Effector CD4-positive, alpha-beta T cell (primary cell): ENCODE measurements around the gene MCM5.
A peak's percentile ranks its signal among the peaks of the same experiment; 100 is the strongest.

Source experiments
- DNase-seq: peaks from one replicate; pipeline ENCODE4 v3.0.0-alpha.2; 2020

MCM5 gene

DNA sequence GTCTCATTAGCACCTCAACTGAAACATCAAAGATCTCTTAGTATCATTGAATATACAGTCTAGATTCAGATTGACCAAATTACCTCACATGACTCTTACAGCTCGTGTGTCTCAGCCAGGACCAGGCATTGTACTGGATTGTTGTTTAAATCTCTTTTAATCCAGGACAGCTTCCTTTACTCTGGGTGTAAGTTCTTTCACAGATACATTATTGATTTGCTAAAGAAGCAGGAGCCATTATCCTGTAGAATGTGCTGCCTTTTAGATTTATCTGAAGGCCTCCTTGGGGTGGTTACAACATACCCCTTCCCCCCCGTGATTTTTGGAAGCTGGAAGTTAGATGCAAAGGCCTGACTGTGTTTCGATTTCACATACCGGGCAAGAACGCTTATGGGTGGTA, 4.2 kb downstream of the MCM5 start:
- no peak for DNase-seq

DNA sequence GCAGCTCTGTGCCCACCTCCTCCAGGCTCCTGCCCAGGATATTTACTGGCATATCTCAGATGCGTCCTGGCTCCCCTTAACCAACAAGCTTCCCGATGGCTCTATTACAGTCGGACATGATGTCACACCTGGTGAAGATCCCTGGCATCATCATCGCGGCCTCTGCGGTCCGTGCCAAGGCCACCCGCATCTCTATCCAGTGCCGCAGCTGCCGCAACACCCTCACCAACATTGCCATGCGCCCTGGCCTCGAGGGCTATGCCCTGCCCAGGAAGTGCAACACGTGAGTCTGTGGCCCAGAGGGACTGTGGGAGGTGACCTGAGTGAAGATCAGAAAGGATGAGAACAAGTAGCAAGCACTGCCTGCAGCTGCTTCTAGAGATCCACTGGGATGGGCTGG, 6.5 kb downstream of the MCM5 start:
- DNase-seq, result no peak

DNA sequence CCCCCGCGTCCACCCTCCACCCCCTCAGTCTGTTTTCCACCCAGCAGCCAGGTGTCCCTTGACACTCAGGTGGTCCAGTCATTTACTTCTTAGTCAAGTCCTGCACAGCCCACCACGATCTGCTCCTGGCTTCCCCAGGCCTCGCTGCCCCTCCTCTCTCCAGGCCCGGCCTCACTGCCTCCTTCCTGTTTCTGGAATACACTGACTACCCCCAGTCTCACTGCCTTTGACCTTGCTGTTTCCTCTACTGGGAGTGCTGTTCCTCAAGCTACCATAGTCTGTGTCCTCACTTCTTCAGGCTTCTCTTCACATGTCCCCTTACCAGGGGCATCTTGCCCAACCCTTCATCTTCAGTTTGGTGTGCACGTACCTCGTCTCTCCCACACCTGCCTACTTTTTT, 7.4 kb downstream of the MCM5 start:
- no peak for DNase-seq

DNA sequence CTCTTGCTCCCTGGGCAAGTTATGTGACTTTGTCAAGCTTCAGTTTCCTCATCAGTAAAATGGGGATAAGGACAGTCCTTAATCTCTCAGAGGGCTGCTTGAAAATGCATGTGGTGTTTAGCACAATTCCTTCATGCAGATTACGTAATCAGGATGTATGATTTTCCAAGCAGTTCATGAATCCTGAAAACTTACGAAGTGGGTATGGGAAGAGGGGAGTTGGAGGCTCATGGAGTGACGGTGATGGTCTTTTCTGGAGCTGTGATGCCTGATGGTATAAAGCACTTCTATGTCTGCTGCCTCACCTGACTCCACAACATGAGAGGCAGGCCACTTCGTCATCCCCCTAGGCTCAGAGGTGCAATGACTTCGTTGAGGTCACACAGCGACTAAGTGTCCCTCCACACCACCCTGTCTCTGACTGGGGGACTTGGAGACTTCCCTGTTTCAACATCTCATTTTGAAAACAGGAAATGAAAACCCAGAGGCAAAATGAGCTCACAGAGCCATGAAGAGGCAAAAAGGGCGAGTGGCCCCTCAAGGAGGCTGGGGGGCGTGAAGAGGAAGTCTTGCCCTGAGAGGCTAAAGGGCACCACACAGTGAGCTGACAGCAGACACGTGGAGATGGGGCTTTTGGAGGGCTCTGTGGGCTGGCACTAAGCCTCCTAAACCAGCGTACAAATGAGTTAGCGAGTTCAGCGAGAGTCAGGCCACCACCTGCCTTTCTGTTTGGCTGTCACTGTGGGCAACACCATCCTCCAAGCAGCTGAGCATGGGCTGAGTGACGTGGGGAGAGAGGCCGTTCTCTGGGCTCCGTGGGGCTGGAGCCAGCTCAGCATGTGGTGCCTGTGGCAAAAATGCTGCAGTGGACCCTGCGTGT, 10.1 kb downstream of the MCM5 start:
- DNase-seq, result no peak

DNA sequence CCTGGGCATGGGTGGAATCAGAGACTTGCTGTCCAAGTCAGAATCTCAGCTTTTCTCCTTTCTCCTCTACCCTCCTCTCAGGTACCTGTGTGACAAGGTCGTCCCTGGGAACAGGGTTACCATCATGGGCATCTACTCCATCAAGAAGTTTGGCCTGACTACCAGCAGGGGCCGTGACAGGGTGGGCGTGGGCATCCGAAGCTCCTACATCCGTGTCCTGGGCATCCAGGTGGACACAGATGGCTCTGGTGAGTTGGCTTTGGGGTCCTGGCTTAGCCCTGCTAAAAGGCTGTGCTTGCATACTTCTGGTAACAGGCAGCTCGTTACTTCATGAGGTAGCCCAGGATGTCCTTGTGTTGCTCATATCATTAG, 10.7 kb downstream of the MCM5 start:
- DNase-seq, result no peak

DNA sequence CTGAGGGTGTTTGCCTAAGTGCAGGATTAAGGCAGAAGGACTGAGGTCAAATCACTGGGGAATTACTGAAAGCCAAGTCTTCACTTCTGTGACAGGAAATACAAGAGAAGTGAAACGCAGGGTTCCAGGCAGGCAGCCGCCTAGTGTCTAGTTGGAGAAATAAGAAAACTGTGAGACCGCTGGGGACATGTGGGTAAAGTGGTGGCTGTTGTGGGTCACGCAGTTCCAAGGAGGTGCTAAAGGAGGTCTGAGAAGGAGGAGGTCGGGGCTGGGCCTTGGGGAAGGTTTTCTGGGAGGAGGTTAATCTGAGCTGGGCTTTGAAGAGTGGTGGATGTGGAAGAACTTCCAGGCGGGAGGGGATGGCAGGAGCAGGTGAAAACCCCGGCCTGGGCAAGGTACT, 11.2 kb downstream of the MCM5 start:
- DNase-seq, result no peak

DNA sequence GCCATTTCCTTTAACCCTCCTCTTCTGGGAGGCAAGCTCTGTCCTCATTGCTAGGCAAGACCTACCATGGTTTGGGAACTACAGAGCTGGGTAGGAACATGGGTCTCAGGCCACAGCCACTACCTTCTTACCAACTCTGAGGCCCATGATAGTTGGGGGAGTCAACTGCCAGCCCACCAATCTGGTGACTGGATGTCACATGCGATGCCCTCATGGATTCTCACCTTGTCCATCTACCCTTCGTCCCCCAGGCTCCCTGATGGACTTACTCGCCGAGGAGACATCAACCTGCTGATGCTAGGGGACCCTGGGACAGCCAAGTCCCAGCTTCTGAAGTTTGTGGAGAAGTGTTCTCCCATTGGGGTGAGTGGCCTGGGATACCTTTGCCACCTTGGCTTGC, 13.7 kb downstream of the MCM5 start:
- no peak for DNase-seq

DNA sequence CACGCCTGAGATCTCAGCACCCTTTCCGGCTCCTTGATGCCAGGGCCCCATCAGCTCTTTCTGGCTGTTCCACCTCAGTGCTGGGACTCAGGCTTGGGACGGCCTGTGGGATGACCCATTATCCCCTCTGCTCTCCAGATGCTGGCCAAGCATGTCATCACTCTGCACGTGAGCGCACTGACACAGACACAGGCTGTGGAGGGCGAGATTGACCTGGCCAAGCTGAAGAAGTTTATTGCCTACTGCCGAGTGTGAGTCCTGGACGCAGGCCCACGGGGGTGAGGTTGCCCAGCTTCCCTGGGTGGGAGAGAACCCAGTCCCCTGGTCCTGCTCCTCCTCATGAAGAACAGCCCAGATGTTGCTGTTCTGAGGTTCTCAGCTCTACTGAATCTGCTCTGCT, 17.7 kb downstream of the MCM5 start:
- no peak for DNase-seq

DNA sequence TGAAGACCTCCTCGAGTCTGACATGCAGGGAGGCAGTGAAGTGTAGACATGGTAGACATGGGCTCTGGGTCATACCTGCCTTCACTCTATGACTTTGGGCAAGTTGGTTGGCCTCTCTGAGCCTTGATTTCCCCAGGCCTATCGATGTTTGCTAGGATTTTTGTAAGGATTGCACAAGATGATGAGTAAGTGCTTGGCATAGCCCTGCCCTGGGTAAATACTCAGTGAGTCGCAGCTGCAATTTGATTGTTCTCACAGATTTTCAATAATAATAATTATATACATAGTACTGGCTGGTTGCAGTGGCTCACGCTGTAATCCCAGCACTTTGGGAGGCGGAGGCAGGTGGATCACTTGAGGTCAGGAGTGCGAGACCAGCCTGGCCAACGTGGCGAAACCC, 18.1 kb downstream of the MCM5 start:
- no peak for DNase-seq

DNA sequence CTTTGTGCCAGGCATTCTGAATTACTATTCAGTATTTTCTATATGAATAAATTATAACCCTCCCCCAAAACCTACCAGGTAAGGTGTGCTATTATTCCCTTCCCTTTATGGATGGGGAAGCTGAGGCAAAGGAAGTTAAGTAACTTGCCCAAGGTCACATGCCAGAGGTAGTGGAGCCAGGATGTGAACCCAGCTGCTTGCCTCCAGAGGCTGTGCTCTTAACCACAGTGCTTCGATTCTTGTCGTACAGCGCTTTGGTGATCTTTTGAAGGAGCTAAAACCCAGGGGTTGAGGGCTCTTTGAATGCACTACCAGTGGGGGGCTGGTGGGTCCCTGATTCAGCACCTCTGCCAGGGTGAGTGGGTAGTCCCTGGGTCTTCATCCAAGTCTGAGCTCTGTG, 18.8 kb downstream of the MCM5 start:
- no peak for DNase-seq

DNA sequence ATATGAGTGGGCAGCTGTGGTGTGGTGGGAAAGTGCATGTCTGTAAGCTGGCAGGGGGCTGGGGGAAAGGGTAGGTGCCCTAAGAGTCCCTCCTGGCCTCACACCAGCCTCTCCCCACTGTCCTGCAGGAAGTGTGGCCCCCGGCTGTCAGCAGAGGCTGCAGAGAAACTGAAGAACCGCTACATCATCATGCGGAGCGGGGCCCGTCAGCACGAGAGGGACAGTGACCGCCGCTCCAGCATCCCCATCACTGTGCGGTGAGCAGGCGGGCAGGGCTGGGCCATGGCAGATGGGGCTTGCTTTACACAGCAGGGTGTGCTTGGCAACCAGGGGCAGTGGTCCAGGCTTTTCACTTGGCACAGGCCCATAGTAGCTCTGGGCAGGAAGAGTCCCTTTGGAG, 19.8 kb downstream of the MCM5 start:
- DNase-seq, result no peak

DNA sequence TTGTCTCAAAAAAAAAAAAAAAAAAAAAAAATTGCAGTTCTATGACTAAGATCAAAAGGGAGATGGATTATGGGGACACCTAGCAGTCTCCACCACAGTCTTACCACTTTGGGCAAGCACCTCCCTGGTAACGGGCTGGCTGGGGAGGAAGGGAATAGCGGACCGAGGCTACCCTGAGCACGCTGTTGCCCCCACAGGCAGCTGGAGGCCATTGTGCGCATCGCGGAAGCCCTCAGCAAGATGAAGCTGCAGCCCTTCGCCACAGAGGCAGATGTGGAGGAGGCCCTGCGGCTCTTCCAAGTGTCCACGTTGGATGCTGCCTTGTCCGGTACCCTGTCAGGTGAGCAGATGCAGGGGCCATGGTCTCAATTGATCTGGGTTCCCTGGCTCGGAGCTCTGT, 21.2 kb downstream of the MCM5 start:
- DNase-seq, result no peak

DNA sequence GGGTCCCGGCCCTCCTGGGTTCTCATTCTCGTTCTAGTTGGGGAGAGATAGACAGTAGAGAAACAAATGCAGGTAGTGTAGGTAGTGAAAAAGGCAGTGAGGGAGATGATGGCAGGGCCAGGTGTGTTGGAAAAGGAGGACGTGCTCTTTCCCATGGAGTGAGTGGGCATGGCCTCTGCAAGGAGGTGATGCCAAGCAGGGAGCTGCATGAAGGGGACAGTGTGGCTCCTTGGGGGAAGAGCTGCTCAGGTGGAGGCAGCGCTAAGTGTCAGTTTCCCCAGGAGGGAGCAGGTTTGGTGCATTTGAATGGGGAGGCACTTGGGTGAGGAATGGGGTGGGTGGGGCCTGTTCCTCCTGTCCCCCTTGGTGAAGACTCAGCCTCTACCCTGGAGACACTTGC, 22.2 kb downstream of the MCM5 start:
- DNase-seq, result no peak

DNA sequence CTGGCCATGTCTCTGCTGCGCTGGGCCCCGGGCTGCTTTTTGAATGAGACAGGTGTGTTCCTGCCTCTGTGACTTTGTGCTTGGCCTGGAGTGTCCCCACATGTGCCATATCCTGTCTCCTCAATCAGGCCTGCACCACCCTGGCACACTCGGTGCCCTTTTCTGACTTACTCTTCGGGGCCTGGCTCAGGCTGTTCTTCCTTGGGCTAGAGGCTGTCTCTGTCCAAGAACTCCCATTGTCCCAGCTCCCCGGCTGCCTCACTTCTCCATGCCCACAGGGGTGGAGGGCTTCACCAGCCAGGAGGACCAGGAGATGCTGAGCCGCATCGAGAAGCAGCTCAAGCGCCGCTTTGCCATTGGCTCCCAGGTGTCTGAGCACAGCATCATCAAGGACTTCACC, 23.0 kb downstream of the MCM5 start:
- DNase-seq, result no peak

DNA sequence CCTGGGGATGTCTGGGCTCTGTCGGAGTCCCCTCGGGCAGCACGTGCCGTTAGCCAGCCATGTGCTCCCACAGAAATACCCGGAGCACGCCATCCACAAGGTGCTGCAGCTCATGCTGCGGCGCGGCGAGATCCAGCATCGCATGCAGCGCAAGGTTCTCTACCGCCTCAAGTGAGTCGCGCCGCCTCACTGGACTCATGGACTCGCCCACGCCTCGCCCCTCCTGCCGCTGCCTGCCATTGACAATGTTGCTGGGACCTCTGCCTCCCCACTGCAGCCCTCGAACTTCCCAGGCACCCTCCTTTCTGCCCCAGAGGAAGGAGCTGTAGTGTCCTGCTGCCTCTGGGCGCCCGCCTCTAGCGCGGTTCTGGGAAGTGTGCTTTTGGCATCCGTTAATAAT, 24.1 kb downstream of the MCM5 start:
- DNase-seq, result no peak

DNA sequence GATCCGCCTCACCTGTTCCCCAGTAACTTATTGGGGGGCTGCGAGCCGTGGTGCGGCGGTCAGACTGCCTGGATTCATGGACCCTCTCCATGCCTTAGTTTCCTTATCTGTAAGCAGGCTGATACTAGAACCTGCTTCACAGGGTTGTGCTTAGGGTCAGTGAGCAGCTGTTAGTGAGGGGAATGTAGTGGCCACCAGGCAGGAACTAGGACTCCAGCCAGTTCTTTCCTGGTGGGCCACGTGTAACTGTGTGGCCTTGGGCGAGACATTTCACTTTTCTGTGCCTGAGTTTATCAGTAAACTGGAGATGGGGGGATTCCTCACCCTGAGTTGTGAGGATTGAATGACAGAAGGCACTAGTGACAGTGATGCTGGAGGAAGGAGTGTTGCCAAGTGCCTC, 24.8 kb downstream of the MCM5 start:
- no peak for DNase-seq

DNA sequence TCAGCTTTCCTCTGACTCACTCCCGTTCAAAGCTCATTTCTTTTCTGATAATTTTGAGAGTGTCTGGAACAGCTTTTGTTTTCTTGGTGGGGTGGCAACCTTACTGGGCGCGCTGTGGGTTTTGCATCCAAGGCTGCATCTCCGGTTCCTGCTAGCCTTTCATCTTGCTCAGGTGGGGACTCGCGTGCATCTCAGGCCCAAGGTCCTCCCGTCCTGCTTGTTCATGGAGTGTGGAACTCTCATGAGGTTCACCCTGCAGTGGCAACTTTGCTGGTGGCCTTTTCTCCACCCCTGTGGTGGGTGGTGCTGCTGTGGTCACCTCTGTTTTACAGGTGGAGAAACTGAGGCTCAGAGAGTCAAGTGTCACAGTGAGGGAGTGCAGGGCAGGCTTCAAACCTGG, 25.6 kb downstream of the MCM5 start:
- no peak for DNase-seq

DNA sequence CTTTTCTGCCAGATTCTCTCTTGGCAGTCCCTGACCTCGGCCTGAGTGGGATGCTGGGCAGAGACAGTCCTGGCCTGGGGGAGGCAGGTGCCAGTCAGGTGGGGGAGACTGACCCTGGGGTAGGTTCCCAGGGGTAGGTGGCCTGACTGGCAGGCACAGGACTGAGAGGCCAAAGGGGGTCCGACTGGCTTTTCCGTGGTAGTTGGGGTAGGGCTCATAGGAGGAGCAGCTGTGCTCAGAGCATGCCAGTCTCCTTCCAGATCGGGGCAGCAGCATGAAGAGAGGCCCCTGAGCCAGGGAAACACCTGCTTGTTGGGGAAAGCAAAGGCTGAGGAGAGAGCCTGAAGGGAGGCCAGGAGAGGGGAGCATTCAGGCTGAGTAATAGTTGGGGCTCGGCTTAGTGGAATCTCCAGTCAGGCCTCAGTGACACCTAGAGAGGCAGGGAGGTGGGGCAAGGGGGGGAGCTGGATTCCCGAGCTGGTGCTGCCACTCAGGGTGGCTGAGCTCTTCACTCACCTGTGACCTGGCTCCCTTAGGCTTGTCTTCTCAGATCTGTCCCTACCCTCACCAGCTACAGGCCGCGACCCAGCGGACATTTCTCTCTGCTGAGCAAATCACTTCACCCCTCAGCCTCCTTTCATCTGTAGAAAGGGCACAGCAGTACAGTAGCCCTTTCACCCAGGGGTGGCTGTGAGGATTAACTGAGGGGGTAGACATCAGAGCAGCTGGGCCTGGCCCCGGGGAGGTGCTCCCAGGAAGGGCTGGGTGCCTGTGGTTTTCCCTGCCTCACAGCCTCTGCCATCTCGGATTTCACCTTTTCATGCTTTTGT, 26.2 kb downstream of the MCM5 start:
- DNase-seq, result no peak

DNA sequence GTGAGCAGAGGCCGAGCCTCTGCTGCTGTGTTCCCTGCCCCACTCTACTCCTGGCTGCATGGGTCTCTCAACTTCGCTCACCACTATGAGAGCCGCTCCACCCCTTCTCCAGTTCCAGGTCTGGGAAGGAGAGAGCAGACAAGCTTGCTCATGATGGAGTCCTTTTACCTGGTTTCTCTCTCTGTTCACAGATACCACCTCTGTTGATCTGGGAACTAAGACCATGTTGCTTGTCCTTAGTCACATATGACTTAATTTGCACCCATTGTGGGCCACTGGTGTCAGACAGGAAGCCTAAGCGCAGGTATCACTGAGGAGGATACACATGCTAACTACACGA, 26.8 kb downstream of the MCM5 start:
- DNase-seq, result no peak

DNA sequence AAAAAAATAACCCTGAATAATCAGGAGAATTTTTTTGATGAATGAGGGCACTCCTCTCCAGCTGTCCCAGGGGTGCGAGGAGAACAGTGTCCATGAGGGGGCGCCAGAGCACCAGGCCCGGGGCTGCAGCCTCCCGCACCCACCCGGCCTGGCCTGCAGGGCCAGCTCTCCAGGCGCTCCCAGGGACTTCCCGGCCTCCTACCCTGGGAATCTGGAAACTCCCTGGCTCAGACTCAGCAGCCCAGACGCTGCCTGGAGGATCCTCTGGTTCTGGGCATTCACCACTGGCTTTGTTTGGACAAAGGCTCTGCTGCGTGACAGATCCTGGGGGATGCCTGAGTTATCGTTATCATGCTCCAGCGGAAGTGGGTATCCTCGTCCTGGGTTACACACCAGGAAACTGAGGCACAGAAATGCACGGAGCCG, 31.0 kb downstream of the MCM5 start:
- DNase-seq, result peak; percentile 60

DNA sequence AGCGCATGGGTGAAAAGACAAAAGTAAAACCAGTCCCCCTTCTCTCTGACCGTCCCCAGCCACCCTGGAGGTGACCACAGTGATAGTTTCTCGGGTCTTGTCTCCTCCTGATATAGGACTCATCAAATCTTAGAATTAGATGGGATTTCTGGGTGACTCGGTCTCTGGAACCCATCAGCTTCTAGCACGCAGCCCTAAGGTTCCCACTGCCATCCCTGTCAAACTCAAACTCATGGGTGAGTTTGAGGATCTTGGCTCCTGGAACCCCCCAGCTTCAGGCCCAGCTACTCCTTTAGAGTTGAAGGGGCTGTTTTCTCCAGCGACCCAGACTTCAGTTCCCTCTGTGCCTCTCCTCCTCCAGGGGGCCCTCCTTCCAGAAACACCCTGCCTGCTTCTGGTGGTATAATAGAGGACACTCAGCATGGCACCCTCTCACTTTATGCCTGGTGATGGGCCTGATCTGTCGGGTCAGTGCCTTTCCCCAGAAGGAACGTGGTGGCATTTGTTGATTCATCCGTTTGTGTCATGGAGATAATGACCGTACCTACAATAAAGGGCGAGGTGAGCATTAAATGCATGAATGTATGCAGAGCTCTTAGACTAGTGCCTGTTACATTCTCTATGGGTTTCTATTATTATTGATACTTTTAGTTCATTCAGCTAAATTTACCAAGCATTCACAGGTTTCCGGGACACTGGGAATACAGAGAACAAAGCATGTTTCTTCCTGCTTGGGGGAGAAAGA, 31.7 kb downstream of the MCM5 start:
- no peak for DNase-seq

DNA sequence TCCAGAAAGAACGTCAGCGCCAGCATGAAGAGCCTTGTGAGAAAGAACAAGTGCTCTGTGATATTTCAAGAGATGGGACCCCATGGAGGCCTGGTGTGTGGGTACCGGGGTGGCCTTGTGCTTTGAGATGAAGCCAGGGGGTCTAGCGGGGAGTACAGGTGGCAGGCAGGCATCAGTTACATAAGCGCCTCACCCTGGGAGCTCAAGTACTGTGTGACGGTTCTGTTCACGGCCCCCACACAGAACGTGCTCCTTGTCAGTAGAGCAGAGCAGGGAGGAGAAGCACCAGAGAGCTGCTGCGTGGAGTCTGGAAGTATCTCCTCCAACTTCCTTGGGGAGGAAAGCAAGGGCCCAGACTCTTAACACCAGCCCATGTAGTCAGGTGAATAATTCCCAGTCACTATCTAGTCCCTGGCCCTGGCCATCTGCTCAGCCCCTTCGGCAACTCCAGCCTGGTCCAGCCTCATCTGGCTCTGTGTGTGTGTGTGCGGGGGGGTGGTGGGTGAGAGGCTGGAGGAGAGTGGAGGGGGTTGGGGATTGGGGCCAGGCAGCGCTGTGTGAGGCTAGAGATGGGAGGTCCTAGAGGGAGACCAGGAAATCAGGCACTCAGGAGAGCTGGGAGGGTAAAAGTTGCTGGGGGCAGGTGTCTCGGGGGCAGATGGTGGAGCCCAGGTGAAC, 32.4 kb downstream of the MCM5 start:
- no peak for DNase-seq

DNA sequence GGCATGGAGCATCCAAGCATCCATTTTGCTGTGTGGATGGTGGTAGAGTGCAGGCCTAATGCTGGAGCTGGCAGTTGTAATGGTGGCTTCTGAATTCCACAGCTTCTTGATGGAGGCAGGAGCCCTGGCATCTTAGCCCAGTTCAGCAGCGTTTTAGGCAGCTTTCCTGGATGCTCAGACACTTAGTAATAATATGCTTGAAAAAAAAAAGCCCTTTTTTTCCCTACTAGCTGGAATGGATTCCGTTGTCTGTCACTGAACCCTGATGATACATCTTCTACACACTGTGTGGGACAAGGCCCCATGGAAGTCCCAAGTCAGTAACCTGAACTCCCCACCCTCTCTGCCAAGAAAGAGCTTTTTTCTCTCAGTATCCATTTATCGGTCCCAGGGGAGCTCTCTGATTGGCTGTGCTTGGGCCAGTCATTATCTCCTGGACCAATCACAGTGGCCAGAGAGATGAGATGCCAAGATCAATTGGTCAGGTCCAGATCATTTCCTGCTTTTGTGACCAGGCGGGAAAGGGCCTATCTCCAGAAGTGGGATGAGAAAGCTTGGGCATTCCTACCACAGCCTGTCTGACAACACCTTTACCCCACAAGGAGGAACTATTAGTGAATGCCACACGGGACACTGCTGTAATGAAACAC, 34.2 kb downstream of the MCM5 start:
- no peak for DNase-seq
